Rectal smooth muscle tissue (tissue), 1 donor: Measurements from ENCODE around the gene IRS1.

Source experiments
- H3K27ac ChIP-seq: one replicate; pipeline ENCODE4 v1.7.0; 2013; ENCODE audit warnings: low read depth, low read length, inconsistent platforms
- H3K27me3 ChIP-seq: one replicate; pipeline ENCODE4 v1.7.0; 2013; ENCODE audit warnings: low read length; ENCODE audit not compliant: control insufficient read depth, insufficient read depth
- H3K36me3 ChIP-seq: one replicate; pipeline ENCODE4 v1.7.0; 2013; ENCODE audit warnings: low read length; ENCODE audit not compliant: control insufficient read depth, insufficient read depth
- H3K4me1 ChIP-seq: one replicate; pipeline ENCODE4 v1.7.0; 2013; ENCODE audit warnings: low read length; ENCODE audit not compliant: control insufficient read depth, insufficient read depth
- H3K4me3 ChIP-seq: one replicate; pipeline ENCODE4 v1.7.0; 2013; ENCODE audit warnings: low read length
- H3K9ac ChIP-seq: one replicate; pipeline ENCODE4 v1.7.0; 2013; ENCODE audit warnings: low read length

Gene IRS1

DNA sequence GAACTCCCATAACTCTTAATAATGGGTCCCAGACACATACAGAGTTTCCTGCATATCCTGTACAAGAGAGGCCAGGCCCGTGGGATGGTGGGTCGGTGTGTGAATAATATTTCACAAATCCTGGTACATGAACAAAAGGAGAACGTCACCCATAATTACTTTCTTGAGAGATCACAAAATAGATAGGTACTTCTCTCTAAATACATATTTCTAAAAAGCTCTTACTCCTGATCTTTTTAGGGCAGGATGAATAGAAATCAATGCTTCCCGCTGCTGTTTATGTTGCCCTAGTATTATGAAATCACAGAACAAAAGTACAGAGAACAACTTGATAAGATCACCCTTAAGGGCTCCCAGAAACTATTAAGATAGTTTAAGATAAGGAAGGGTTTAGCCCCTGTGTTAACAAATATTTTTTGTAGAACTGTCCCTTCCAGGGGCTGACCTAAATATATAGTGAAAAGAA lies 5.4 kb downstream of the IRS1 start:
- Histone ChIP-seq H3K27ac (peak overlapping the region; percentile 94), H3K27me3 (no peaks in the 10 kb centered on the region), H3K9ac (peak overlapping the region; percentile 28), H3K4me3 (peak overlapping the region; percentile 38), H3K36me3 (no peaks in the 10 kb centered on the region), H3K4me1 (peaks cover 14% of the 10 kb centered on the region)

DNA sequence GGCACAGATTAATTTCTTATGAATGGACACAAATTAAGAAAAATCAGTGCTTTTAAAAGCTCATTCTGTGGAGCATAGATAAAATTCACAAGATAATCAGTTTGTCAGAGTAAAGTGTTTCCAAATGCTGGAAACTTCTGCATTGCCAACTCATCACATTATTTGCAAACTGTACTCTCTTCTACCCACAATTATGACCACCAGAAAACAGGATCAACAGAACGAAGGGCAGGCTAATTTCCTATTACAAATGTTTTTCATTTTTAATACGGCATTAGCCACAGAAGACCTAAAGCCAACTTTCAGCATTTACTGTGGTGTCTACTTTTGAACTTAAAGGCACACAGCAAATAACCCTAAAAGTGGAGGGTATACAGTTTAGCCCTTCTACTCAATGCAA lies 6.0 kb downstream of the IRS1 start:
- Histone ChIP-seq H3K9ac (no peak overlapping the region), H3K4me1 (peaks cover 14% of the 10 kb centered on the region), H3K36me3 (no peaks in the 10 kb centered on the region), H3K27me3 (no peaks in the 10 kb centered on the region), H3K4me3 (peak overlapping the region; percentile 38), H3K27ac (peak overlapping the region; percentile 94)

DNA sequence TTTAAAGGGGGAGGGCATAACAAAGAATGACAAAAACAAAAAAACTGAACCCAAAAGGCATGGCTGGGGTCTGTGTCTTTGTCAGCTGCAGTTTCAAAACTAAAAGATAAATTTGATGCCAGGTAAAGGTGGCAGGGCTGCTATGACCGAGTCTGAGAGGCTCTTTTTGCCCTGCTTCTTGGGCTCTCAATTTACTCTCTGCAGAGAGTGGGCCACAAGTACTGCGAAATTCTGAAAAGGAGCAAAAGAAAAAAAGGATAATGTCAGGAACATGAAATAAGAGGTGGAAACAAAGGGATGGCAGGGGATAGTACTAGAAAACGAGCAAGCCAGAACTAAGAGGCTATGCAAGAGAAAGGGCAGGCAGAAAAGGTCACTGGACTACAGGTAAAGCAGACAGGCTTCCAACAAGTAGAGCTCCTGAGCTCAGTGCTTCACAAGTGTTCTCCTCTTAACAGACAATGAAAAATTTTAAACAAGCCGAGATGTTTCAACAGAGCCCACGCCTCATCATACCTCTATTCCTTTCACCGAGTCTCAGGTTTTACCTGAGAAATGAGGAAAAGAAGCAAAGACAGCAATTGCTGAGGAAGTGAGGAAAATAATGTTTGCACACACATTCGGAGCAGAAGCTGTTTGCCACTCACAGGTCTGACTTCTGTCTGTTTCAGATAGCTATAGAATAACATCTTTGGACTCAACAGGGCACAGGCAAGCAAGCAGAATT lies 7.3 kb downstream of the IRS1 start:
- Histone ChIP-seq H3K36me3 (no peaks in the 10 kb centered on the region), H3K9ac (peak overlapping the region; percentile 32), H3K27ac (peak overlapping the region; percentile 87), H3K27me3 (no peaks in the 10 kb centered on the region), H3K4me1 (peaks cover 14% of the 10 kb centered on the region), H3K4me3 (peak overlapping the region; percentile 70)

DNA sequence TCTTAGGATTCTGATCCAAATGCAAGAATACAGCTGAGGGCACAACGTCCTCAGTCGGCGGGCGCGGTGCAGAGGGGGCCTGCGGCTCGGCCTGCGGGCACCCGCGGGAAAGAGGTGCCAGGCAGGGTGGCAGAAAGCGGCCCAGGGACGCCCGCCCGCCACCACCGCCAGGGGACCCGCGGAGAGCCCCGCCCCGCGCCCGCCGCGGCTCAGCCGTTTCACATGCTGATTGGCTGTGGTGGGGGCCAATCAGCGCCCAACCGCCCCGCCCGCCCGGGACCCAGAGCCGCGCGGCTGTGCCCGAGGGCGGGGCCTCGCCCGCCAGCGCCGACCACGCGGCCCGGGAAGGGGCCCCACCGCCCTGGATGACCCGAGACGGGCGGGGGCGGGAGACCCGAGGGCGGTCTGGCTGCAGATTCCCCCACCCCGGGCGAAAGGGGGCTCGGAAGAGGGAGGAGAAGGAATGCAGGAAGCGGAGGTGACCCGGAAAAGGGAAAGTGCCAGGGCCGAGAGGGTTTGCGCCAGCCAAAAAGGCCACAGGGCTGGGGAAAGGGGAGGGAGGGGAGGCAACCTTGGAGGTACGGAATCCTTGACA lies 8.0 kb downstream of the IRS1 start:
- Histone ChIP-seq H3K4me1 (peaks cover 16% of the 10 kb centered on the region), H3K27me3 (no peaks in the 10 kb centered on the region), H3K9ac (peak overlapping the region; percentile 32), H3K27ac (peak overlapping the region; percentile 87), H3K4me3 (peak overlapping the region; percentile 81), H3K36me3 (no peaks in the 10 kb centered on the region)

DNA sequence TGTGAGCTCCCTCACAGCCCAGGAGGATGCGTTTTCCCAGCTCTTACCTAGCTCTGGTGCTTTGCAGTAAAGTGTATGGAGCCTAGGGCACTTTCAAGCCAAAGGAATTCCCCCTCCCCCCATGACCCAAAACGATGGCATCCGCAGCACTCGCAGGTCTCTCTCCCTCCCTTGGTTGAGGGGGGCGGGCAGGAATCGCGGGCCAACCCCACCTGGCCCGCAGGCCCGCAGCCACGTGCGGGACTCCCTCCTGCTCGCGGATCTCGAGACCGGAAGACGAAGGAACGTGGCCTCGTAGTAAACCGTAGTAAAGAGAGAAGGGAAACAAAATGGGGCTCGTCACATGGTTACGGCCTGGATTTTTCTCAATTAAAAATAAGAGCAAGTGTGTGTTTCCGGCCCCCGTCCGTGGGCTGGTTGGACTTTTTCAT lies 8.5 kb downstream of the IRS1 start:
- peaks cover 15% of the 10 kb centered on the region for H3K4me1 ChIP-seq
- peak overlapping the region; percentile 87 for H3K27ac ChIP-seq
- H3K4me3 ChIP-seq = peak overlapping the region; percentile 81
- H3K36me3 ChIP-seq = no peaks in the 10 kb centered on the region
- H3K9ac ChIP-seq = peak overlapping the region; percentile 57
- H3K27me3 ChIP-seq = no peaks in the 10 kb centered on the region

DNA sequence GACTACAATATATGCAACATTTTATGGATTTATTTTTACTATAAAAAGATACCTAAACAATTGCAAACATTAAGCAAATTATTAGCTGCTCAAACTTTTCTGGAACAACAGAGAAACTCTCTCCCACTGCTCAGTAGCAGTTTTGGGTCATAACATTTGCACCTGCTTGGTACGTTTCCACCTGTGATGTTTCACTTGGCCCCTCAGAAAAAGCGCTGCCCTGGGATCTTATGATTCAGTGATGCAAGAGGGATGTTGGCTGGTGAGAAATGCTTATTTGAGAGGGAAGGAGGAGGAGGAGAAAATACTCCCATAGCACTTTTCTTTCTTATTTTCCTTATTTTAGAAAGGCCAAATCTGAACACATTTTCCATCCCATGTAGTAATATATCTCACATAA lies 9.2 kb downstream of the IRS1 start:
- Histone ChIP-seq H3K9ac (no peak overlapping the region), H3K4me1 (peaks cover 14% of the 10 kb centered on the region), H3K36me3 (no peaks in the 10 kb centered on the region), H3K4me3 (peak overlapping the region; percentile 81), H3K27me3 (no peaks in the 10 kb centered on the region), H3K27ac (peak overlapping the region; percentile 87)

DNA sequence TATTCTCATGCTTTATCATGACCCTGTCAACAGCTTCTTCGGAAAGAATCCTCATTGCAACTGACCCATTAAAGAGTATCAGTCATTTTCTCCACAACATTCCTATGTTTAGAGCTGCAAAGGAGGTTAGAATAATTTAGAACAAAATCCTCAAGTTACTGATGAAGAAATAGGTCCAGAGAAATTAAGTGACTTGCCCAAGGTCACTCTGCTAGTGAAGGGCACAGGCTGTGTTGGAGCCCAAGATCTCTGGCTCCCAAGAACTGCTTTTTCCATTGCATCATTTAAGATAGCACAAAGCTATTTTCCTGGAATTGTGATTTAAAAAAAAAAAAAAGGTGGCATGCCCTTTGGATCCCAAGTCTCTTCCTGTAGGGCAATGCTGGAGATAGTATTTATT lies 9.6 kb downstream of the IRS1 start:
- H3K4me1 ChIP-seq = peaks cover 14% of the 10 kb centered on the region
- no peak overlapping the region for H3K4me3 ChIP-seq
- H3K27me3 ChIP-seq = no peaks in the 10 kb centered on the region
- no peaks in the 10 kb centered on the region for H3K36me3 ChIP-seq
- H3K9ac ChIP-seq = no peak overlapping the region
- H3K27ac ChIP-seq = no peak overlapping the region

DNA sequence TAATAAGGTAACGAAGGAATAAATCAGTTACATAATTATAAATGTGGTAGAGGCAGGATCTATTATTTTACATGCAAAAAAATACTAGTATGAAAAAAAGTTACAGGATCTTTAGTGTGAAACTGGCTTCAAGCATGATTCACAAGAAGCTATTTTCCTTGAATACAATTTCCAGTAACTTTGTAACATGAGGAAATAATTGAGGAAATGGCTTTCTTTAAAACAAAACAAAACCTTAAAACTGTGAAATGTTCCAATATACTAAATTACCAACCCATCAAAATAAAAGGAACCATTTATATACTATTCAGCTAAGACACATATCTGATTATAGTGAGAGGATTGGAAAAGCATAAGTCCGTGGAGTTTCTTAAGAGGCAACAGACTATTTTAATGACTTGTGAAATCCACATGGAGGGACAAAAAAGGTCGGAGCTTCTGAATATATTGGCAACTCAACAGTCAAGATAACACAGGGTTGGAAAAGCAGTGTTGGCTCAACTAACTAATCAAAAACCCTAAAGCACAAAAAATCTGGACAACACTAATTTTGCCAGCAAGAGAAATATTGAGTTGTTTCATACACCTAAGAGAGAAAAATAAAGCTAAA lies 10.6 kb downstream of the IRS1 start:
- H3K9ac ChIP-seq = no peak overlapping the region
- no peaks in the 10 kb centered on the region for H3K36me3 ChIP-seq
- no peaks in the 10 kb centered on the region for H3K27me3 ChIP-seq
- no peak overlapping the region for H3K4me3 ChIP-seq
- H3K27ac ChIP-seq = no peak overlapping the region
- H3K4me1 ChIP-seq = peaks cover 14% of the 10 kb centered on the region

DNA sequence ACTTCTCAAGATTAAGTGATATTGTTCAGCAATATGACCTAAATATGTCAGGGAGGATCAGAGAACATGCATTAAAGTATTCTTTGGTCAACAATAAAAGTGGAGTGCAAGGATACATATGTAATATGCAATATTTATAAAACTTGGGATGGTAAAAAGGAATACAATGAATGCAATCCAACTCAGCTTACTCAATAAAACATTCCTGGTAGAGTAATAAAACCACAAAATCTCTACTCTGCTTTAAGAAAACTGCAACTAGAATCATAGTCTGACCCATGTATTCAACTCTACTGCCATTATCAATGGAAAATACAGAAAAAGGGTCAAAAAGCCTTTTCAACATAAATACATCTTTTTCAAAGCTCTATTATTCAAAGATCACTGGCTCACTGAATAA lies 11.6 kb downstream of the IRS1 start:
- no peak overlapping the region for H3K4me3 ChIP-seq
- H3K4me1 ChIP-seq = peaks cover 14% of the 10 kb centered on the region
- no peak overlapping the region for H3K27ac ChIP-seq

DNA sequence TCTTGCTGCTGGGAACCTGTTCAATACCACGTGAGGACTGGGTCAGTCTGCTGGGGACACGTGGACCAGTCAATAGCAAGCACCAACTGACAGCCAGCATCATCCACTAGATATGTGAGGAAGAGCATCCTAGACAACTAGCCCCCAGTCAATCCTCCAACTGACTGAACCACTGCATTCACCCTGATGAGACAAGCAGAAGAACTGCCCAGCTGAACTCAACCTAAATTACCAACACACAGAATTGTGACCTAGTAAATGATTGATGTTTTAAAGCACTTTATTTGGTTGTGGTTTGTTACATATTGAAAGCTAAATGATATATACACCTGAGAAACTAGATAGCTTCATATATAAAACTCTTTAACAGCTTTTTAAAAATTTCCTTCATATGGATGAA lies 15.7 kb downstream of the IRS1 start:
- H3K36me3 ChIP-seq = no peaks in the 10 kb centered on the region
- peaks cover 15% of the 10 kb centered on the region for H3K4me1 ChIP-seq
- no peak overlapping the region for H3K4me3 ChIP-seq
- H3K27ac ChIP-seq = no peak overlapping the region
- no peaks in the 10 kb centered on the region for H3K27me3 ChIP-seq
- no peak overlapping the region for H3K9ac ChIP-seq

More for the DNA sequence above, 11.6 kb downstream of the IRS1 start:
- Histone ChIP-seq H3K9ac (no peak overlapping the region), H3K27me3 (no peaks in the 10 kb centered on the region), H3K36me3 (no peaks in the 10 kb centered on the region)

DNA sequence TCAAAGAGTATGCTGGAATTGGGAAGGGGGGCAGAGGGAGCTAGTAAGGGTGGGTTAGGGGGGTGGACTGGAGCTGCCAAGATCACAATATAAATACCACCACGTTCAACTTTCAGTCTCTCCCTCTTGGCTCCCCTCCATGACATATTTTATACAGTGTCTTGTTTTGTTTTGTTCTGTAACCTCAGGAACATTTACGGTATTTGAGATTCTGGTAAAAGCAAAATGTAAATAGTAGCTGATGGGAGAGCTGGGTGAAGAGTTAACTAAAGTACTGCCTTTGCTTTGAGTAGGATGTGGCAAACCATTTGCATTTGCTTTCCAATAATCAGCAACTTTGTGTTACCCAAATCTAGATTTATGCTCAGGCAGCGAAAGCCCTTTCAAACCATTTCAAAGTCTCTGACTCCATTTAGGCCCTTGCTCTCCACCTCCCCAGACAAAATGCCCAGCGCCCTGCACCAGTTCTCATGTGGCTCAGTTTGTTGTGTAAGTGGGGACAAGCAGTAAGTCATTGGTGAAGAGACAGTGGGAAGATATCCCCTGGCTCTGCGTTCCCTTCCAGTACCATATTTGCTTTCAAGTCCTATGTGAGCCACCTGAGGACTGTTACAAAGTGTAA lies 17.4 kb downstream of the IRS1 start:
- Histone ChIP-seq H3K4me3 (no peak overlapping the region), H3K27ac (peak overlapping the region; percentile 80), H3K36me3 (no peaks in the 10 kb centered on the region), H3K9ac (no peak overlapping the region), H3K4me1 (peaks cover 15% of the 10 kb centered on the region), H3K27me3 (no peaks in the 10 kb centered on the region)

DNA sequence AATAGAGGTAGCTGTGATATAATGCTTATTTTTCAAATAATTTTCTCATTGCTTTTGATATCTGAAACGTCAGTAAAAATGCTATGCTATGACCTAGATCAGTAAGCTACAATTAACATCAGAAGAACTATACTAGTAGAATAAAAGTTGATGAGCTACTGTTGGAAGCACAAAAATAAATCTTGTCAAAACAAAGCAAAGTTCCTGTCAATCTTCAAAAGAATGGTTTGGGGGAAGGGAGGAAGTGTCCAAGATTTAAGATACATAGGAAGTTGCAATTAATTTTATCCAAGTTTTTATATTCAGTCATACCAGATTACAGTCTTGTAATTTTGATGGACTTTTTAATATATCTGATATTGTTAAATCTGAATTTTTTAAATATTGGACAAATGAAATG lies 19.2 kb downstream of the IRS1 start:
- Histone ChIP-seq H3K9ac (no peak overlapping the region), H3K27me3 (no peaks in the 10 kb centered on the region), H3K36me3 (no peaks in the 10 kb centered on the region), H3K4me1 (peaks cover 11% of the 10 kb centered on the region), H3K27ac (no peak overlapping the region), H3K4me3 (no peak overlapping the region)
